Measurements from ENCODE around the gene LRMDA.

The LRMDA gene

DNA sequence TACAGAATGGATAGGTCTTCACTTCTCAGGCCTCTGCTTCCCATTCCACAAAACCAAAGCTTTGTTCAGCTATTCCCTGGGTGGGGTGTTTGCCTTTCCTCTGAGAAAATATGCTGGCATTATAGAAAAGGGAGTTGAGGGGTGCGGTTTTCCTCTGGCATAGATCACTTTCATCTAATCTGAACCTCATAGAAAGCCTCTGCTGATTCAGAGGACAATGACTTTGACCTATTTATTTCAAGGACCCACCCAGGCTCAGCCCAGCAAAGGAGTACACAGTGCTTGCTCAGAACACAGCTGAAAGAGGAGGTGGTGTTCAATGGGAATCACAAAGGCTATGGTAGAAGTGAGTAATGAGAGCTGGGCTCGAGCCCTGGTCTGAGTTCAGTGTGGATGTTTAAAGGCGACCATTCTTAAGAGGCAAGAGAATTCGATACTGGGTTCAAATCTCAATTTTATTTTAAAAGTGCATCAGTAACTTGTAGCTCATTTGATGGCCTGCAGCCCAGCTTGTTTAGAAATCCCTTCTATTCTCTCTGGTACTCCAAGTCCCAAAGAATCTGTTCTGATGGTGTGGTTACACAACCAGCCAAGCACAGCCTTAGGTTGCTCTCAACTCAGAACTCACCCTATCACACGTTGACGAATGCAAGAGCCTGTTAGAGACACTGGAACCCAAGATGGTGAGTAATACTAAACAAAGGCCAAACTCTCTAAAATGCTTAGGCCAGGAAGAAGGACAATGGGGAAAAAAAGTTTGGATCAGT, 1012.8 kb downstream of the LRMDA start:
- DNase-seq, result no peak
- no peaks in the 10 kb centered on the region for H3K4me1 ChIP-seq (ENCODE audit: insufficient read depth, low read length)
- no peak for ATAC-seq (ENCODE audit: insufficient read depth, low read depth)
- H3K27ac ChIP-seq (ENCODE audit: low read length), result no peak overlapping the region
- peaks cover 3% of the 10 kb centered on the region for H3K27me3 ChIP-seq (ENCODE audit: insufficient read depth, low read length, poor library complexity)
- H3K4me3 ChIP-seq (ENCODE audit: low read depth in 1 of 2, low read length in 2 of 2), result no peak overlapping the region
- H4K20me1 ChIP-seq (ENCODE audit: insufficient read depth, low read length), result no peaks in the 10 kb centered on the region
- no peak overlapping the region for H3K9ac ChIP-seq (ENCODE audit: low read depth, low read length)
- no peak for TF ChIP-seq EZH2 (IDR thresholded peaks at IDR 0.05; ENCODE audit: borderline replicate concordance, low read depth, low read length, severe bottlenecking)
- TF ChIP-seq, protein P1, sequence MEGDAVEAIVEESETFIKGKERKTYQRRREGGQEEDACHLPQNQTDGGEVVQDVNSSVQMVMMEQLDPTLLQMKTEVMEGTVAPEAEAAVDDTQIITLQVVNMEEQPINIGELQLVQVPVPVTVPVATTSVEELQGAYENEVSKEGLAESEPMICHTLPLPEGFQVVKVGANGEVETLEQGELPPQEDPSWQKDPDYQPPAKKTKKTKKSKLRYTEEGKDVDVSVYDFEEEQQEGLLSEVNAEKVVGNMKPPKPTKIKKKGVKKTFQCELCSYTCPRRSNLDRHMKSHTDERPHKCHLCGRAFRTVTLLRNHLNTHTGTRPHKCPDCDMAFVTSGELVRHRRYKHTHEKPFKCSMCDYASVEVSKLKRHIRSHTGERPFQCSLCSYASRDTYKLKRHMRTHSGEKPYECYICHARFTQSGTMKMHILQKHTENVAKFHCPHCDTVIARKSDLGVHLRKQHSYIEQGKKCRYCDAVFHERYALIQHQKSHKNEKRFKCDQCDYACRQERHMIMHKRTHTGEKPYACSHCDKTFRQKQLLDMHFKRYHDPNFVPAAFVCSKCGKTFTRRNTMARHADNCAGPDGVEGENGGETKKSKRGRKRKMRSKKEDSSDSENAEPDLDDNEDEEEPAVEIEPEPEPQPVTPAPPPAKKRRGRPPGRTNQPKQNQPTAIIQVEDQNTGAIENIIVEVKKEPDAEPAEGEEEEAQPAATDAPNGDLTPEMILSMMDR (IDR thresholded peaks at IDR 0.05; ENCODE audit: borderline replicate concordance, extremely low read depth, low read length, poor library complexity, severe bottlenecking), result no peak
- H3K79me2 ChIP-seq (ENCODE audit: insufficient read depth, low read length), result no peaks in the 10 kb centered on the region
- no peak overlapping the region for H2AFZ ChIP-seq (ENCODE audit: low read depth, low read length)
- H3K9me3 ChIP-seq (ENCODE audit: insufficient read depth, low read length, severe bottlenecking), result no peaks in the 10 kb centered on the region
- H3K36me3 ChIP-seq (ENCODE audit: insufficient read depth, low read length), result no peaks in the 10 kb centered on the region
- H3K4me2 ChIP-seq (ENCODE audit: insufficient read depth, low read length), result no peak overlapping the region

DNA sequence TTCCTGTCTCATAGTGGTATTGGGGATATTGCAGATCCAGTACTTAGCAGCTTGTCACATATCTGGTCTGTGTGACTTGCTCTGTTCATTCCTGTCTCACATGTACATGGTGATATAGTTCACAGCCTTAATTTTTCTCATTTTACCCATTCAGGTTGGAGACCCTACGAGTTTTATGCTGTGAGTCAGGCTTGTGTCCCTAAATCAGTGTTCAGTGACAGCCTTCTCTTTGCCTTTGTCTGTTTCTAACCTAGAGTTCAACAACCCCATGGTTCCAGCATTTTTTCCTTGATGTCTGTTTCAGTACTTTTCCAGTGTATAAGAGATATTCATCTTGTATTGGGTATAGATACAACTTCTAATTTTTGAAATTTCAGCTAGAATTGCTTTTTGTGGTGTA, 1016.2 kb downstream of the LRMDA start:
- no peak overlapping the region for H3K4me3 ChIP-seq (ENCODE audit: low read depth in 1 of 2, low read length in 2 of 2)
- H3K27ac ChIP-seq (ENCODE audit: low read length), result no peak overlapping the region
- H3K9me3 ChIP-seq (ENCODE audit: insufficient read depth, low read length, severe bottlenecking), result no peaks in the 10 kb centered on the region
- peaks cover 3% of the 10 kb centered on the region for H3K27me3 ChIP-seq (ENCODE audit: insufficient read depth, low read length, poor library complexity)
- no peak for TF ChIP-seq EZH2 (IDR thresholded peaks at IDR 0.05; ENCODE audit: borderline replicate concordance, low read depth, low read length, severe bottlenecking)
- TF ChIP-seq, protein P1 (IDR thresholded peaks at IDR 0.05; ENCODE audit: borderline replicate concordance, extremely low read depth, low read length, poor library complexity, severe bottlenecking), result no peak
- H3K79me2 ChIP-seq (ENCODE audit: insufficient read depth, low read length), result no peaks in the 10 kb centered on the region
- no peak overlapping the region for H3K9ac ChIP-seq (ENCODE audit: low read depth, low read length)
- H3K4me2 ChIP-seq (ENCODE audit: insufficient read depth, low read length), result no peak overlapping the region
- no peaks in the 10 kb centered on the region for H3K36me3 ChIP-seq (ENCODE audit: insufficient read depth, low read length)
- H2AFZ ChIP-seq (ENCODE audit: low read depth, low read length), result no peak overlapping the region
- no peaks in the 10 kb centered on the region for H4K20me1 ChIP-seq (ENCODE audit: insufficient read depth, low read length)
- DNase-seq (no peak), ATAC-seq (ENCODE audit: insufficient read depth, low read depth) (no peak)
- H3K4me1 ChIP-seq (ENCODE audit: insufficient read depth, low read length), result no peaks in the 10 kb centered on the region

DNA sequence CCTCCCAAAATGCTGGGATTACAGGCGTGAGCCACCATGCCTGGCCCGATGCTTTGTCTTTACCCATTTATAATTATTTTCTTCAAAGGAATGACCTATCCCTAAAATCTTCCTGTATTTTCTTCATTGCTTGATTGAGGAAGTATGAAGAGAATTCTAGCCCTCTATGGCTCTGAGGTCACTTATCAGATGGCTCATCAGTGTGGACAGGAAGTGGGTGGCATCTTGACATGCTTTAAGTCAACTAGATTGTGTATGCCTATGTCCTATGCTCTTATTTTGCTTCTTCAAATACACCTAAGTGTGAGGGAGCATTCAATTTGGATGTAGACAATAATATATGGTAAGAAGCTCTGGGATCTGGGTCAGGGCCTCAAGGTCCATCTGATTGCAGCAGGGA, 1020.5 kb downstream of the LRMDA start:
- Histone ChIP-seq H3K4me1 (ENCODE audit: insufficient read depth, low read length) (no peaks in the 10 kb centered on the region), H2AFZ (ENCODE audit: low read depth, low read length) (no peak overlapping the region), H3K27ac (ENCODE audit: low read length) (no peak overlapping the region), H3K36me3 (ENCODE audit: insufficient read depth, low read length) (no peaks in the 10 kb centered on the region), H3K4me2 (ENCODE audit: insufficient read depth, low read length) (no peak overlapping the region), H3K9me3 (ENCODE audit: insufficient read depth, low read length, severe bottlenecking) (no peaks in the 10 kb centered on the region), H3K27me3 (ENCODE audit: insufficient read depth, low read length, poor library complexity) (peaks cover 3% of the 10 kb centered on the region), H3K79me2 (ENCODE audit: insufficient read depth, low read length) (no peaks in the 10 kb centered on the region), H4K20me1 (ENCODE audit: insufficient read depth, low read length) (no peaks in the 10 kb centered on the region), H3K4me3 (ENCODE audit: low read depth in 1 of 2, low read length in 2 of 2) (no peak overlapping the region), H3K9ac (ENCODE audit: low read depth, low read length) (no peak overlapping the region)
- TF ChIP-seq, protein P1 (IDR thresholded peaks at IDR 0.05; ENCODE audit: borderline replicate concordance, extremely low read depth, low read length, poor library complexity, severe bottlenecking), result no peak
- no peak for TF ChIP-seq EZH2 (IDR thresholded peaks at IDR 0.05; ENCODE audit: borderline replicate concordance, low read depth, low read length, severe bottlenecking)
- ATAC-seq (ENCODE audit: insufficient read depth, low read depth) (no peak), DNase-seq (no peak)

All from DND-41 (cell line).